ENCODE data around the gene KRTAP10-11.

DNA sequence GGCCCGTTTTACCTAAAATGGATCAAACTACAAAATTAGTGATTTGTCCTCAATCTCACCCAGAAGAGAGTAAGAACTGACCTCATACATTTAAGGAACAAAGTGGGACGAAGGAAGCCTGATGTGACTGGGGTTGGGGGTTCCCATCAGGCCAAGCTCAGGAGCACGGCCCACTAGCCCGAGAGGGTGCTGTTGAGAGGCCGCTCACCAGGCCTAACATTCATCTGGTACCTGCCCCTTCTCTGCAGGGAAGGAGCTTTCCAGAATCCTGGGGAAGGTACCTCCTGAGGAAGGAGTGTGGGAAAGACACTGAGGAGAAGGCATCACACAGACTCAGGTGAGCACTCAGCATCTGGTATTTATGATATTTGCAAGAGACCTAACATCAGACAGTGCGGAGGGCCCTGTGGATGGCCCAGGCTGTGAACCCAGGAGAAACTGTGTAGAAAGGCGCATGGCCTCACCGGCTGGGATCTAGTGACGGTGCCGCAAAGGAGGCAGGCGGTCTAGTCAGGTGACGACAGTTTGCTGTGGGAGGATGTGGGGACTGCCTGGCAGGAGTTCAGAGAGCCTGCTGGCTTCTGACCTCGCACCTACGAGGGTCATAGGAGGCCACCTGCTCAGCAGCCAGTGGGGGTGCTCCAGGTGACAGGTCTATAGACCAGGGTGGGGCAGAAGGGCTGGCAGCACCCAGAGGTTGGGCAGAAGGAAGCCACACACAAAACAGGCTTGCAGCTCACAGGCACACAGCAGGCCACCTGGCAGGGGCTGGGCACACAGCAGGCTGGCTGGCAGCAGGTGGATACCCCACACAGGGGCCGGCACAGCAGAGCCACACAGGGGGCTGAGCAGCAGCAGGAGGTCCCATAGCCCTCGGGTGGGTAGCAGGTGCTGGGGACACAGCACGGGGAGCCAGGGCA is 7.7 kb downstream of the KRTAP10-11 start:
- TF ChIP-seq GATA3 (IDR thresholded peaks at IDR 0.05; ENCODE audit: low read depth, low read length) (no peak), GATA2 (IDR thresholded peaks at IDR 0.05; ENCODE audit: low read depth, low read length) (no peak)

Measured in SH-SY5Y (cell line).